ENCODE data around the gene RASAL2.

RASAL2 gene

DNA sequence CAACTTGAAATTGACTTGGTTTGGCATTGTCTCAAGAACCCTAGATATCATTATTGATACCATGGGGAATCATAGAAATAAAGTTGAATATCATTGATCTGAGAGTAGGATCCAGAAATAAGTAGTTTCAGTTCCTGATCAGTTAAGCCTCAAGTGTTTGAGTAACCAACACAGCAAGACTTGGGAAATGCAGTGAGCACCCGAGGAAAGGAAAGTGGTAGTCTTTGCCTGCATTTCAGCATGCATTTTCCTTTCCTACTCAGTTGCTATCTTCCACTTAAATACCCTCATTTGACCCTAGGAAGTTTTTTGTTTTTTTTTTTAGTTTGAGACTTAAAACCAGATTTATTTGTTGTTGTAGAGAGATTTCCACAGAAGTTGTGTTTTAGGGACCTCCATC is 383.9 kb downstream of the RASAL2 start:
- no peak for TF ChIP-seq POLR2A (IDR thresholded peaks at IDR 0.05; ENCODE audit: low read depth, low read length)
- DNase-seq (ENCODE audit: insufficient read length, low spot score) (no peak), FAIRE-seq (no peak)

DNA sequence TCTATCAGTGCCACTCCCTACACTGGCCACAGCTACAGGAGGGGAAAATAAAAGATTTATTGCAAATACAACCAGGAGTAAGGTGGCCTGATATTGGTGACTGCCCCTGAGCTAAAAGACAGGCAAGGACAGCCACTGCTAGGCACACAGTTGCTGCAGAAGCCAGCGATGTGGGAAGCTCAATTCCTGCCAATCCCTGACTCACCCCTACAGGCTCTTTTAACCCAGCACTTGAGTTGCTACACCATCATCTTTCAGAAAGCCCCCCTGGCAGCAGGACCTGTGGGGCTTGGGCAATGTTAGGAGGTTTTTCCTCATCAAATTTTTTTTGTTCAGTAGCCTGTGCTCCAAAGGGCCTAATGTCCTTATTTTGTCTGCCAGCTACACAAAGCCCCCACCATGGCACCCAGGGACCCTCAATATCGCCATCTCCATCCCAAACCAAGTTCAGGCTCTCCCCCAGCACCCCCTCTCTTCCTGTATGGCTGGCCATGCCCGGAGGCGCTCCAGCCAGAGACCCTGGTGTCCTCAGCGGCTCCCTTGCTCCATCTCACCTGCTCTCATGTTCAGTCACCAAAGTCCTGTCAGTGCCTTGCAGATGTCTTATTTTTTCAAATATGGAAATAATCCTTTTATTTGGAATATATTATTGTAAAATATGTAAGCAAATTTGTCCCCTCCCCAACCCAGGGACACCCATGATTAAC is 389.5 kb downstream of the RASAL2 start:
- FAIRE-seq, result no peak
- TF ChIP-seq POLR2A (IDR thresholded peaks at IDR 0.05; ENCODE audit: low read depth, low read length), result no peak
- DNase-seq (ENCODE audit: insufficient read length, low spot score), result no peak

DNA sequence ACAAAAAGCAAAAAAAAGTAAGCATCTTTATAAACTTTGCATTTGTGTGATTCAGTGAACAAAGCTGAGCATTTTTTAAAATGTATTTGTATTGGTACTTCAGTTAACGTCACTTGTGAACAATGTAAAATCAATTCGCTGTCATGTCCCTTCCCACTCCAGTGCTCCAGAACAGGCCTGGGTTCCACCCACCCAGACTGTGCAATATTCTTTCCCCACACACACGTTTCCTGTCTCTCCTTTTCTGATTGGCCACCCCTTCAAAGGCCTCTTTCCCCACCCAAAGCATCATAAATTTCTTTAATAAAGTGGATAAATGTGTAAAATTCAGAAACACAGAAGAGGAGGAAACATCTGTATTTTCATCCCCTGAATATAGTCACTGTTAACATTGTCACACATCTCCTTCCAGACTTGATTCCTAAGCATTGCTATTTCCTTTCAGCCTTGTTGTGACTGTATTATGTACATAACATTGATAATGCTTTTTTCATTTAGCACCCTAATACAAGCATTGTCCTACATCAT is 390.9 kb downstream of the RASAL2 start:
- TF ChIP-seq POLR2A (IDR thresholded peaks at IDR 0.05; ENCODE audit: low read depth, low read length), result no peak
- DNase-seq (ENCODE audit: insufficient read length, low spot score) (no peak), FAIRE-seq (no peak)

DNA sequence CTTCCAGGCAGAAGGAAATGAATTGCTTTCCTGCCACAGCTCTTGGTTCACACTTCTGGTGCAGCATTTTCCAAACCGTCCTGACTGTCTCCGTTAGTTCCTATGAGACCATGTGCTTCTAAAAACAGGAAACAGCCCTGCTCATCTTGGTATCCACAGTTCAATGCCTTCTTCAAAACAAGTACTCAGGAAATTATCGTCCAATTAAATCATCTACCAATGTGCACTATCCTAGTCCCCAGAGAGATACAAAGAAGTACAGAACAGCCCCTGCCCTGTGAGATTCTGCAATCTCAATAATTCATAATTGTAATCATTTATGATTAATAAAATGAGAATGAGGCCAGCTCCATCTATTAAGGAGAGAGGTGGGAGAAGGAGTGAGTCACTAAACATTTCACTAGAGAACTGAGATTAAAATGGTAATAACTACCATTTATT is 391.7 kb downstream of the RASAL2 start:
- TF ChIP-seq POLR2A (IDR thresholded peaks at IDR 0.05; ENCODE audit: low read depth, low read length), result no peak
- FAIRE-seq (no peak), DNase-seq (ENCODE audit: insufficient read length, low spot score) (no peak)

DNA sequence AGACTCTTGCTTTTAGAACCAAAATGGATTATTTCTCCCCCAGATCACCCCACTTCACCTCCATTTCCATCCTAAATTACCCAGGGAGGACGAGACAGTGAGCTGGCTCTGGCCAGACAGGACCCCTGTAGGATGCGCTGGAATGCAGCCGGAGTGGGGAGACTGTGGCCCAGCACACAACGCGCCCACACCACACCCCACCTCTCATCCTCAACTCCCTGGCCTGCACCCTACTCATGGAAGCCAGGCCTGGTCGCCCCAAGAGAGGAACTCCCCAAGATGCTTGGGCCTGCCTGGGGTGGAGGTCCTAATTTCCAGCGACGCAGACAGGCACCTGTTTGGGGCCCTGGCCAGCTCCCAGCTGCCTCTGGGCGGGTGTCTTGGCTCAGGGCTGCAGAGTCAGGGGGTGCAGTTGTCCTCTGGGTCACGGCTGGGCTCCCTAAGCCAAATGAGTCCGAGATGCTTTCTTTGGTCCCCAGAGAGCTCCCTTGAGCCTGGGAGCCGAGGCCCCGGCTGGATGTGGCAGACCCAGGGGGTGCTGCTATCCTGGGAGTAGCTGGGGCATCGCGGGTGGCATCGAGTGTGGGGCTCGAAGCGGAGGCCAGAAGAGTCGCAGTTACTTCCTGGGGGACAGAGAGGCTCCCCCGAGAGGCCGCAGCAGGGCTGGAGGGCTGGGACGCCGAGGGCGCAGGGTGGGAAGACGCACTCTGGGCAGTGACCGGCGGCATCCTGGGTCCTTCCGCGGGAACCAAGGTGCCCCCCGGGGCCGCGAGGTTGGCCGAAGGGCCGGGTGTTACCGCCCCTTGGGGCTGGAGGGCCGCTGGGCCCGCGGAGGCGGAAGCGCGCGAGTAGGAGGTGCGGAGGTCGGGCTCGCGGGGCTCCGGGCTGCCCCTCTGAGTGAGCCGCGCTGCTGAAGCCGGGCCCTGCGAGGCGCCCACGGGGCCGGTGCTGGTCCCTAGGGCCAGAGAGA is 392.5 kb downstream of the RASAL2 start:
- FAIRE-seq (no peak), DNase-seq (ENCODE audit: insufficient read length, low spot score) (no peak)
- no peak for TF ChIP-seq POLR2A (IDR thresholded peaks at IDR 0.05; ENCODE audit: low read depth, low read length)

DNA sequence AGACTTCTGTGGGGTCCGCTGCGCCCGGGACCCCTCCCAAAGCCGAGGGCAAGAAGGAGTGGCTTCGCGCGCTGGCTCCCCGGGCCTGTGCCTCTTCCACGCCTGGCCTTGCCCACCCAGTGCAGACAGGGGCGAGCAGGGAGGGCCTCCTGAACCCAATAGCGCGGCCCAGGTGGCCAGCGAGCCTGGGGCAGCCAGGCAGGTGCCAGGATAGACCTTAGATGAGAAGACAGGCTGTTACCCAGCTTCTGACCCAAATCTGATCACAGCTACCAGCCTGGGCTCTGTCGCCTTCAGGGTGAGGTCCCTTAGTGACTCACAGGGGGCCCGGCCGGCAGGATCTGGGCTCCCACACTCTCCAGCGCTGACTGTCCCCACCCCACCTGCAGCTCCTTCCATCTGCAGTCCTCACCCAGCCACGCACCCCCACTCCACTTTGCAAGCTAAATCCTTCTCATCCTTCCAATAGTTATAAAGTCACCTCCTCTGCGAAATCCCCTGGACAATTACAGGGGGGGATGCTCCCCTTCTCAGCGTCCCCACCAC is 393.2 kb downstream of the RASAL2 start:
- no peak for TF ChIP-seq POLR2A (IDR thresholded peaks at IDR 0.05; ENCODE audit: low read depth, low read length)
- no peak for DNase-seq (ENCODE audit: insufficient read length, low spot score)
- no peak for FAIRE-seq

DNA sequence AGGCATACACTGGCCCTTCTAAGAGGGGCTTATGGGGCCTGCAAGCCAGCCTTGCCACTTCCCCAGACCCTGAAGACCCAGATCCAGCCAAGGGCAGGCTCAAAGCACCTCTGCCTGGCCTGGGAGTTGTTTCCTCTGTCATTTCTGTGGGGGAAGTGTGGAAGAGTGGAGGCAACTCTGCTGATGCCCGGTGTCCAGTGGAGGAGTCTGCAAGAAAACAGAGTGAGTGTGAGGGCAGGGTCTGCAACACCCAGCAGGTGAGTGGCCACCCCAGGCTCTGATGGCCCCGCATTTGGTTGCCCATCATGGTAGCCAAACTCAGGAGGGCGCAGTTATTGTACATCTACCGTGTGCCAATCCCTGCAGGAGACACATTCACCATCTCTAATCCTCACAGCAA is 394.5 kb downstream of the RASAL2 start:
- FAIRE-seq (no peak), DNase-seq (ENCODE audit: insufficient read length, low spot score) (no peak)
- no peak for TF ChIP-seq POLR2A (IDR thresholded peaks at IDR 0.05; ENCODE audit: low read depth, low read length)

DNA sequence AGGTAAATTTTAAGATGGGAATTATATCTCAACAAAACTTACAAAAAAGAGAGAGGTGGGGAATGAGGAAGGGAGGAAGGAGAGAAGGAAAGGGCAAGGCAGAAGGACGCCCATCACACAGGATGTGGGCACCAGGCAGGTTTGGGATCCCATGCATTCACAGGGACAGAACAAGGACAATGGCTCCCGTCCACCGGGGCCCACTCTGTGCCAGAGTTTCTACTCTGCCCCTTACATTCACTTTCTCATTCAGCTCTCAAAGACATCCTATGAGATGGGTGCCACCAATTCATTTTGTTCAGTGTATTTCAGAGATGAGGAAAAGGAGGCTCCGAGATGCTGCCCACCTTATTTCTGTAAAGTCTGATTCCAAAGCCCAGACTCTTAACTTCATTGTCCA is 395.5 kb downstream of the RASAL2 start:
- DNase-seq (ENCODE audit: insufficient read length, low spot score) (no peak), FAIRE-seq (no peak)
- no peak for TF ChIP-seq POLR2A (IDR thresholded peaks at IDR 0.05; ENCODE audit: low read depth, low read length)

DNA sequence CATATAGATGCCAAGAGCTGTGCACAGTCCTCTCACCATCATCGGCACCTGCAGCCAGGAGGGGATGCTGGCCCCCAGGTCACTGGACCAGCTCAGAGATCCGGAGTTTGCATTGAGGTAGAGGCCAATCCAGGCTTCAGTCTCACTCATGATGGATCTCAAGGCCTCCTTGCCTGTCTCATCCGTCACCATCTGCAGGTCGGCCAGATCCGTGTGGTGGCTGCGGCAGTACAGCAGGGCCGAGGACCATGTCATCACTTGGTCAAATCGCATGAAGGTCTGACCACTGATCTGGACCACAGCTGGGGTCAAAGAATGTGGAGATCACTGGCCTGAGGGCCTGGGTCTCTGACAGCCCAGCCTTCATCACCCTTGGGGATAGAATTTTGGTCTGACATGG is 396.2 kb downstream of the RASAL2 start:
- DNase-seq (ENCODE audit: insufficient read length, low spot score) (no peak), FAIRE-seq (no peak)
- no peak for TF ChIP-seq POLR2A (IDR thresholded peaks at IDR 0.05; ENCODE audit: low read depth, low read length)

DNA sequence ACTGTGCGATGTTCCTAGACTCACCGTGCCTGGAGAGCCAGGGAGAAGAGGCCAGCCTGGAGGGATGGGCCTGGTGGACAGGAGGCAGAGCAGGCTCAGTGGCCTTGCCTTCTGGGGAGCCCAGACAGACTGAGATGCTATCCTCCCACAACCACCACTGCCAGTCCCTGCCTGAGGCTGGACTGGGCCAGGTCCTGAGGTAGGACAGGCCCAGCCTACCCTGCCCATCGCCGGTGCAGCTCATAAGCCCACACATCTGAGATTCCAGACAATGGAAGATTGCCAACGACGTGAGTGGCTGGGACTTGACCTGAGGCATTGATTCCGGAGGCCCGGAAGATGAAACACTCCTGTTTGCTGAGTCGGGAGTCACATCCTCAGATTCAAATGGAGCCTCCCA is 397.1 kb downstream of the RASAL2 start:
- FAIRE-seq (no peak), DNase-seq (ENCODE audit: insufficient read length, low spot score) (no peak)
- no peak for TF ChIP-seq POLR2A (IDR thresholded peaks at IDR 0.05; ENCODE audit: low read depth, low read length)

DNA sequence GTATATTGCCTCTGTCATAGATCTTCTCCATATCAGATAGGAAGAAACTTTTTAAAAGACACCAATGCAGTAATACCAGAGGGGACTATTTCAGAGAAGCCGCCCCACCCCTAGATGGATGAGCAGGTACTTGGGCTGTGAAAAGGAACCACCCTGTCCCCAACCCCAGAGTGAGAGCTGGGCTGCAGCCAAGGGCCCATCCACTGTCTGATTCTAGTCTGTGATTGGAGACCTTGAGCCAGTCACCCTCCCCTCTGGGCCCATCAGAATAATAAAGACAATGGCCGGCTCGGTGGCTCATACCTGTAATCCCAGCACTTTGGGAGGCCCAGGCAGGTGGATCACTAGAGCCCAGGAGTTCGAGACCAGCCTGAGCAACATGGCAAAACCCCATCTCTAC is 397.8 kb downstream of the RASAL2 start:
- FAIRE-seq (no peak), DNase-seq (ENCODE audit: insufficient read length, low spot score) (no peak)
- no peak for TF ChIP-seq POLR2A (IDR thresholded peaks at IDR 0.05; ENCODE audit: low read depth, low read length)

DNA sequence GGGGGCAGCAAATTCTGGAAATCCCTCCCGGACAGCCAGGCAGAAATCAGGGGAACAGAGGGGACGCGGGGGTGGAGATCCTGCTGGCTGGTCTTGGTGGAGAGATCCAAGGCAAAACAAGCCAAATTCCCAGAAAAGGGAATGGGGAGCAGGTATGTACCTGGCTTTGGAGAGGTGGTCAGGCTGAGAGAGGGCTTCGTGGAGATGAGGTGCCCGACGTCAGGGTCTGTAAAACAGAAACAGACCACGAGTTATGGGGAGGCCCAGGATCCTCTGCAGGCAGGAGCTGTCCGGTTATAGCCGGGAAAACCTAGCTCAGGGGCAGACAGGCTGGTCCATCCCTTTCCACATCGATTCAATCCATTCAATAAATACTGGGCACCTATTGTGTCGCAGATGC is 398.4 kb downstream of the RASAL2 start:
- FAIRE-seq, result no peak
- TF ChIP-seq POLR2A (IDR thresholded peaks at IDR 0.05; ENCODE audit: low read depth, low read length), result no peak
- no peak for DNase-seq (ENCODE audit: insufficient read length, low spot score)

DNA sequence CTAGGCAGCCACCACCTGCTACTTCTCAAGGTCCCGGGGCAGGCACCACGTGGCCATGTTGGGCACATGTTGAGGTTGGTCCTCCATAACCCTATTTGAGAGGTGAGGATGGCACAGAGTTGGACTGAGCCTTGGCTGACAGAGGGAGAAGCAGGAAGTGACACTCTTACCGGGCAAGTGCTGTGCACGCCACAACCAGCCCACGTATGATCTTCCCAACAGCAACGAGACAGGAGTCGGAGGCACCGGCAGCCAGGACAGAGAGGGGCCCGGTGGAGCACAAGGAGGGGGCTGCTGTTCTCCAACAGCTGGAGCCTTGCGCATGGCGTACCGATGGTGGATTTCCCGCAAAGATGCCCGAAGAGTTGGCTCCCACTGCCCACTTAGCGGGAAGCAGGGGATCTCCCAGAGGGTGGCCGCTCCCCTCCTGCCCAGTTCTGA is 399.4 kb downstream of the RASAL2 start:
- no peak for FAIRE-seq
- DNase-seq (ENCODE audit: insufficient read length, low spot score), result no peak
- no peak for TF ChIP-seq POLR2A (IDR thresholded peaks at IDR 0.05; ENCODE audit: low read depth, low read length)

DNA sequence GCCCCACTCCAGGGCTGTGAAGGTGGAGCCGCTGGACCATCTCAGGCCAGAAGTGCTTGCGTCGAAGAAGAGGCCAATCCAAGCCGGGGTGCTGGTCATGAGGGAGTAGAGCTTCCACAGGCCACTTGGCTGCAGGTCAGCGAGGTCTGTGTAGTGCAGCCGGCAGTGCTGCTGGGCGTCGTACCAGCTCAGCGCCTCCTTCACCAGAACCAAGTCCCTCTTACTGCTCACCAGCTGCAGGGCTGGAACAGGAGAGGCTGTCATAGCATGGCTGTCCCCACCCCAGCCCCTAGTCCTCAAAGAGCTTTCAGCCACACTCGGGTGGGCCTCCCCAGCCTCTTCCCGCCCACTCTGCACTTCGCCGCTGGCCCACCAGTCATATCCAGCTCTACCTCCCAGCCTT is 400.7 kb downstream of the RASAL2 start:
- DNase-seq (ENCODE audit: insufficient read length, low spot score), result no peak
- FAIRE-seq, result no peak
- no peak for TF ChIP-seq POLR2A (IDR thresholded peaks at IDR 0.05; ENCODE audit: low read depth, low read length)

Measured in H54 (cell line).